ENCODE results near the gene STX1B.

DNA sequence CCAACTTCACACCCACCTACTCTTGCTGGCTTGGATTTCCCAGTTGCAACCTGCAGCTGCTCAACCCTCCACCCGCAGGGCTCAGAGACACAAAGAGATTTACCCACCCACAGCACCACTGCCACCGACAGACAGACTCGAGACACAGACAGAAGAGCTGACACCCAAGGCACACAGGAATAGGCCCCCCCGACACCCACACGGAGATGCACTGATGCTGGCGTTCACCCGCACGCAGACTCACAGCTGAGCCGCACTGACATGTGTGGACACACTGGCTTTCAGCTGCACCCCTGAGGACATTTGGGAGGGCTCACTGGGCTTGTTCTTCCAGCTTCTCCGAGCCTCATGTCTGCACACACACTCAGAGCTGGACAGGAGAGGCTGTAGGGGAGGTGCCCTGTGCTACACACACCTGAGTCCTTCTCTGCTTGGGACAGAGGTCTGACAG is 8.2 kb downstream of the STX1B start:
- TF ChIP-seq, protein P1, sequence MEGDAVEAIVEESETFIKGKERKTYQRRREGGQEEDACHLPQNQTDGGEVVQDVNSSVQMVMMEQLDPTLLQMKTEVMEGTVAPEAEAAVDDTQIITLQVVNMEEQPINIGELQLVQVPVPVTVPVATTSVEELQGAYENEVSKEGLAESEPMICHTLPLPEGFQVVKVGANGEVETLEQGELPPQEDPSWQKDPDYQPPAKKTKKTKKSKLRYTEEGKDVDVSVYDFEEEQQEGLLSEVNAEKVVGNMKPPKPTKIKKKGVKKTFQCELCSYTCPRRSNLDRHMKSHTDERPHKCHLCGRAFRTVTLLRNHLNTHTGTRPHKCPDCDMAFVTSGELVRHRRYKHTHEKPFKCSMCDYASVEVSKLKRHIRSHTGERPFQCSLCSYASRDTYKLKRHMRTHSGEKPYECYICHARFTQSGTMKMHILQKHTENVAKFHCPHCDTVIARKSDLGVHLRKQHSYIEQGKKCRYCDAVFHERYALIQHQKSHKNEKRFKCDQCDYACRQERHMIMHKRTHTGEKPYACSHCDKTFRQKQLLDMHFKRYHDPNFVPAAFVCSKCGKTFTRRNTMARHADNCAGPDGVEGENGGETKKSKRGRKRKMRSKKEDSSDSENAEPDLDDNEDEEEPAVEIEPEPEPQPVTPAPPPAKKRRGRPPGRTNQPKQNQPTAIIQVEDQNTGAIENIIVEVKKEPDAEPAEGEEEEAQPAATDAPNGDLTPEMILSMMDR (IDR thresholded peaks at IDR 0.05): no peak
- no peak for TF ChIP-seq POLR2A (IDR thresholded peaks at IDR 0.05)
